Adrenal gland (tissue), 5 donors: ENCODE results near the gene ZNF560.

Experiments used
- CTCF ChIP-seq, 6 experiments: fragments of 450-650 bp in 4 of 6; fragments of 200-600 bp in 2 of 6; sonication (generic) in 1 of 6; IDR thresholded peaks; 1 replicate in 5 of 6; 2 replicates in 1 of 6; pipeline versions ENCODE4 v1.5.1 to v1.8.0; 2016 to 2021; ENCODE audit warnings: antibody characterized with exemption in 6 of 6, mild to moderate bottlenecking in 2 of 6, moderate library complexity in 1 of 6
- POLR2A ChIP-seq, 2 donors: fragments of 450-650 bp; IDR thresholded peaks; one replicate each; pipeline ENCODE4 v1.6.1; 2017; ENCODE audit warnings: antibody characterized with exemption in 2 of 2, mild to moderate bottlenecking in 2 of 2, moderate library complexity in 1 of 2
- donor health status: DM: no; HTN: no; CAD: no.

- no peak for TF ChIP-seq CTCF (IDR thresholded peaks at IDR 0.05)
- no peak for TF ChIP-seq POLR2A (IDR thresholded peaks at IDR 0.05)
These were observed 70.5 kb downstream of the ZNF560 start for GRCh38 chr19:9427941-9428340.
